Measurements from ENCODE around the gene RHOV. TPM values are rescaled to one million over a fixed set of nuclear protein-coding genes. Genes with fewer than 3 reads are reported as not detected.

The RHOV gene
- total and polyA plus RNA-seq, 2 experiments from 2014 or later, result not detected

GRCh38 chr15:40855706-40856234, 18.3 kb downstream of the RHOV start:
- Histone ChIP-seq H3K9me3 (ENCODE audit: low read depth) (no peaks in the 10 kb centered on the region), H3K27me3 (replicated peaks; ENCODE audit: insufficient read depth) (no peaks in the 10 kb centered on the region), H3K9me2 (ENCODE audit: insufficient read depth) (no peaks in the 10 kb centered on the region), H3K36me3 (ENCODE audit: low read depth) (no peaks in the 10 kb centered on the region), H3K27ac (no peak overlapping the region), H2AFZ (no peak overlapping the region), H3K9ac (no peak overlapping the region), H4K20me1 (ENCODE audit: insufficient read depth) (no peaks in the 10 kb centered on the region), H3K4me1 (ENCODE audit: insufficient read depth) (no peaks in the 10 kb centered on the region), H3F3A (ENCODE audit: insufficient read depth) (no peaks in the 10 kb centered on the region), H3K79me2 (ENCODE audit: insufficient read depth) (no peaks in the 10 kb centered on the region), H3K4me3 (no peak overlapping the region), H3K4me2 (ENCODE audit: unreplicated experiment) (no peak overlapping the region)
- no peak for DNase-seq
- WGBS, 2 experiments (ENCODE audit: low coverage in 1 of 2, low lambda C conversion rate in 2 of 2, missing lambda C conversion rate in 2 of 2), result 69 to 71% methylated on average over 12 to 13 of the region's 13 CpGs
- TF ChIP-seq EZH2 (IDR thresholded peaks at IDR 0.05; ENCODE audit: insufficient read depth, poor library complexity, severe bottlenecking) (no peak), EZH2phosphoT487 (IDR thresholded peaks at IDR 0.05; ENCODE audit: insufficient read depth, low read depth) (no peak)
- in situ Hi-C loops (cut with MboI), result no loop called here

GRCh38 chr15:40854161-40854560, 19.9 kb downstream of the RHOV start:
- no peaks in the 10 kb centered on the region for H3K36me3 ChIP-seq (ENCODE audit: low read depth)
- H3F3A ChIP-seq (ENCODE audit: insufficient read depth), result no peaks in the 10 kb centered on the region
- no peak overlapping the region for H3K4me2 ChIP-seq (ENCODE audit: unreplicated experiment)
- 59 to 60% methylated on average over 10 of the region's 10 CpGs for WGBS, 2 experiments (ENCODE audit: low coverage in 1 of 2, low lambda C conversion rate in 2 of 2, missing lambda C conversion rate in 2 of 2)
- H3K27ac ChIP-seq, result no peak overlapping the region
- H3K79me2 ChIP-seq (ENCODE audit: insufficient read depth), result no peaks in the 10 kb centered on the region
- no peak overlapping the region for H3K4me3 ChIP-seq
- H3K9ac ChIP-seq, result no peak overlapping the region
- H3K4me1 ChIP-seq (ENCODE audit: insufficient read depth), result no peaks in the 10 kb centered on the region
- no peaks in the 10 kb centered on the region for H3K9me3 ChIP-seq (ENCODE audit: low read depth)
- no peak overlapping the region for H2AFZ ChIP-seq
- TF ChIP-seq EZH2phosphoT487 (IDR thresholded peaks at IDR 0.05; ENCODE audit: insufficient read depth, low read depth), result no peak
- no peak for TF ChIP-seq EZH2 (IDR thresholded peaks at IDR 0.05; ENCODE audit: insufficient read depth, poor library complexity, severe bottlenecking)
- DNase-seq, result no peak
- in situ Hi-C loops (cut with MboI), result no loop called here
- H3K9me2 ChIP-seq (ENCODE audit: insufficient read depth), result no peaks in the 10 kb centered on the region
- H3K27me3 ChIP-seq (replicated peaks; ENCODE audit: insufficient read depth), result no peaks in the 10 kb centered on the region
- H4K20me1 ChIP-seq (ENCODE audit: insufficient read depth), result no peaks in the 10 kb centered on the region

- DNase-seq, result no peak
- Histone ChIP-seq H3K4me1 (ENCODE audit: insufficient read depth) (no peaks in the 10 kb centered on the region), H3K4me2 (ENCODE audit: unreplicated experiment) (no peak overlapping the region), H3K79me2 (ENCODE audit: insufficient read depth) (no peaks in the 10 kb centered on the region), H3K9me2 (ENCODE audit: insufficient read depth) (no peaks in the 10 kb centered on the region), H4K20me1 (ENCODE audit: insufficient read depth) (no peaks in the 10 kb centered on the region), H3K4me3 (no peak overlapping the region), H3F3A (ENCODE audit: insufficient read depth) (no peaks in the 10 kb centered on the region), H3K27ac (no peak overlapping the region), H3K27me3 (replicated peaks; ENCODE audit: insufficient read depth) (no peaks in the 10 kb centered on the region), H2AFZ (no peak overlapping the region), H3K9me3 (ENCODE audit: low read depth) (no peaks in the 10 kb centered on the region), H3K36me3 (ENCODE audit: low read depth) (no peaks in the 10 kb centered on the region), H3K9ac (no peak overlapping the region)
- in situ Hi-C loops (cut with MboI), result no loop called here
- WGBS, 2 experiments (ENCODE audit: low coverage in 1 of 2, low lambda C conversion rate in 2 of 2, missing lambda C conversion rate in 2 of 2), result 70 to 77% methylated on average over 15 to 16 of the region's 16 CpGs
- TF ChIP-seq EZH2phosphoT487 (IDR thresholded peaks at IDR 0.05; ENCODE audit: insufficient read depth, low read depth) (no peak), EZH2 (IDR thresholded peaks at IDR 0.05; ENCODE audit: insufficient read depth, poor library complexity, severe bottlenecking) (no peak)
Measured at GRCh38 chr15:40853241-40853890, 20.7 kb downstream of the RHOV start.

- in situ Hi-C loops (cut with MboI), result no loop called here
- WGBS, 2 experiments (ENCODE audit: low coverage in 1 of 2, low lambda C conversion rate in 2 of 2, missing lambda C conversion rate in 2 of 2), result 77 to 90% methylated on average over 5 of the region's 5 CpGs
- Histone ChIP-seq H3K27me3 (replicated peaks; ENCODE audit: insufficient read depth) (no peaks in the 10 kb centered on the region), H3K79me2 (ENCODE audit: insufficient read depth) (no peaks in the 10 kb centered on the region), H3K4me1 (ENCODE audit: insufficient read depth) (no peaks in the 10 kb centered on the region), H3K27ac (no peak overlapping the region), H3F3A (ENCODE audit: insufficient read depth) (no peaks in the 10 kb centered on the region), H3K4me3 (no peak overlapping the region), H3K36me3 (ENCODE audit: low read depth) (no peaks in the 10 kb centered on the region), H3K9me3 (ENCODE audit: low read depth) (no peaks in the 10 kb centered on the region), H2AFZ (no peak overlapping the region), H3K9me2 (ENCODE audit: insufficient read depth) (no peaks in the 10 kb centered on the region), H3K4me2 (ENCODE audit: unreplicated experiment) (no peak overlapping the region), H3K9ac (no peak overlapping the region), H4K20me1 (ENCODE audit: insufficient read depth) (no peaks in the 10 kb centered on the region)
- DNase-seq, result no peak
- TF ChIP-seq EZH2 (IDR thresholded peaks at IDR 0.05; ENCODE audit: insufficient read depth, poor library complexity, severe bottlenecking) (no peak), EZH2phosphoT487 (IDR thresholded peaks at IDR 0.05; ENCODE audit: insufficient read depth, low read depth) (no peak)
Measured at GRCh38 chr15:40852529-40852928, 21.5 kb downstream of the RHOV start.

Data from GM23248 (cell line).